OCI-LY3 (cell line): Measurements from ENCODE around the gene CIB1.
"Not testable (repeated sequence)": the region's sequence is repeated elsewhere in the genome, so short reads cannot be mapped to it uniquely, and the experiment has no call there.

Source experiments
- H2AFZ ChIP-seq: fragments of 200-600, 300-600 bp; shearing (Covaris generic); 2 replicates; pipeline ENCODE4 v1.6.0; 2014; ENCODE audit warnings: antibody characterized with exemption, low read depth, low read length
- H3K27ac ChIP-seq: fragments of 200-600, 300-600 bp; sonication (generic); 2 replicates; pipeline ENCODE4 v1.5.1; 2014; ENCODE audit warnings: mild to moderate bottlenecking, low read length, moderate library complexity, mixed read lengths
- H3K27me3 ChIP-seq: fragments of 200-600, 300-600 bp; sonication (generic); 2 replicates; pipeline ENCODE4 v1.6.1; 2014; ENCODE audit warnings: low read depth, low read length, mixed read lengths
- H3K36me3 ChIP-seq: fragments of 200-600, 300-600 bp; sonication (generic); replicated peaks from 2 replicates; pipeline ENCODE3; 2014; ENCODE audit warnings: low read depth, low read length, mixed read lengths
- H3K4me1 ChIP-seq: fragments of 300-600, 200-600 bp; sonication (generic); 2 replicates; pipeline ENCODE4 v1.6.1; 2014; ENCODE audit warnings: low read length, mixed read lengths
- H3K4me2 ChIP-seq: fragments of 200-600, 300-600 bp; sonication (generic); 2 replicates; pipeline ENCODE4 v1.6.1; 2014; ENCODE audit warnings: low read length, mixed read lengths
- H3K4me3 ChIP-seq: fragments of 300-600, 200-600 bp; sonication (generic); 2 replicates; pipeline ENCODE4 v1.5.1; 2014; ENCODE audit warnings: antibody characterized with exemption, mild to moderate bottlenecking, low read length, moderate library complexity
- H3K79me2 ChIP-seq: fragments of 300-600, 200-600 bp; shearing (Covaris generic); 2 replicates; pipeline ENCODE4 v1.6.1; 2014; ENCODE audit warnings: mild to moderate bottlenecking, low read length, mixed read lengths
- H3K9ac ChIP-seq: fragments of 300-600, 200-600 bp; shearing (Covaris generic); 2 replicates; pipeline ENCODE4 v1.6.0; 2014; ENCODE audit warnings: mild to moderate bottlenecking, low read length, moderate library complexity
- H3K9me3 ChIP-seq: fragments of 200-600, 300-600 bp; shearing (Covaris generic); 2 replicates; pipeline ENCODE4 v1.6.1; 2014; ENCODE audit warnings: low read length, mixed read lengths; ENCODE audit not compliant: insufficient read depth
- H4K20me1 ChIP-seq: fragments of 200-600, 300-600 bp; sonication (generic); 2 replicates; pipeline ENCODE4 v1.6.1; 2016; ENCODE audit warnings: low read length, mixed read lengths; ENCODE audit not compliant: insufficient read depth
- CTCF ChIP-seq: fragments of 200-600, 300-600 bp; sonication (generic); IDR thresholded peaks from 2 replicates; pipeline ENCODE4 v1.5.1; 2014; ENCODE audit warnings: antibody characterized with exemption, low read length, low read depth
- EZH2phosphoT487 ChIP-seq: fragments of 200-600 bp; shearing (Covaris generic); IDR thresholded peaks from 2 replicates; pipeline ENCODE4 v1.6.1; 2018; ENCODE audit warnings: antibody characterized with exemption, mixed run types, low read depth

The CIB1 gene

GRCh38 chr15:90233387-90234095, at the start of gene CIB1:
Gene CIB1 (minus strand): TSS chr15:90233941. CDS start chr15:90233885, 56 bp downstream.
- Histone ChIP-seq H3K27me3 (no peaks in the 10 kb centered on the region), H4K20me1 (no peaks in the 10 kb centered on the region; the same call in 1 of the 2 replicates), H3K36me3 (peaks cover 15% of the 10 kb centered on the region), H3K27ac (peak within 1 kb of the TSS; percentile 43), H3K9me3 (no peaks in the 10 kb centered on the region), H3K9ac (peak within 1 kb of the TSS; percentile 80), H3K4me2 (peak within 1 kb of the TSS; percentile 98), H3K4me3 (peak within 1 kb of the TSS; percentile 84), H3K4me1 (peaks cover 11% of the 10 kb centered on the region), H2AFZ (peak within 1 kb of the TSS; percentile 93), H3K79me2 (peaks cover 4% of the 10 kb centered on the region; the same call in 1 of the 2 replicates)
- TF ChIP-seq EZH2phosphoT487: no peak
- TF ChIP-seq CTCF: peak; percentile 49; the same call in 1 of the 2 replicates

GRCh38 chr15:90281637-90282036, 47.9 kb upstream of the CIB1 start:
- H3K79me2 ChIP-seq, H3K36me3 ChIP-seq, H3K9ac ChIP-seq, H3K4me2 ChIP-seq, H3K27ac ChIP-seq, H4K20me1 ChIP-seq, H2AFZ ChIP-seq, H3K4me3 ChIP-seq, H3K9me3 ChIP-seq, H3K27me3 ChIP-seq, H3K4me1 ChIP-seq: not testable (repeated sequence)

- not testable (repeated sequence) for H3K9ac ChIP-seq, H3K27ac ChIP-seq, H3K4me1 ChIP-seq, H3K4me3 ChIP-seq, H2AFZ ChIP-seq, H3K4me2 ChIP-seq, H3K36me3 ChIP-seq, H3K27me3 ChIP-seq, H3K79me2 ChIP-seq, H4K20me1 ChIP-seq, H3K9me3 ChIP-seq
Observed at GRCh38 chr15:90280743-90281142, 47.0 kb upstream of the CIB1 start.

- not testable (repeated sequence) for H3K79me2 ChIP-seq, H3K36me3 ChIP-seq, H3K4me2 ChIP-seq, H3K4me1 ChIP-seq, H3K27me3 ChIP-seq, H3K9me3 ChIP-seq, H3K9ac ChIP-seq, H4K20me1 ChIP-seq, H3K27ac ChIP-seq, H2AFZ ChIP-seq, H3K4me3 ChIP-seq
Observed at GRCh38 chr15:90278467-90278866, 44.7 kb upstream of the CIB1 start.

- peaks cover 60% of the 10 kb centered on the region for H3K79me2 ChIP-seq
- no peak overlapping the region for H3K4me2 ChIP-seq
- no peaks in the 10 kb centered on the region for H3K9me3 ChIP-seq
- no peaks in the 10 kb centered on the region for H3K27me3 ChIP-seq
- peaks cover 25% of the 10 kb centered on the region for H4K20me1 ChIP-seq
- no peak overlapping the region for H3K27ac ChIP-seq
- no peak overlapping the region for H2AFZ ChIP-seq
- TF ChIP-seq CTCF: no peak
- no peak for TF ChIP-seq EZH2phosphoT487
- no peak overlapping the region for H3K4me3 ChIP-seq
- peaks cover 8% of the 10 kb centered on the region for H3K4me1 ChIP-seq
- peaks cover 50% of the 10 kb centered on the region for H3K36me3 ChIP-seq
- no peak overlapping the region for H3K9ac ChIP-seq
Observed at GRCh38 chr15:90271459-90272166, 37.9 kb upstream of the CIB1 start.
